GM19324 (cell line): ENCODE results near the gene GDA.

Experiments used
- ATAC-seq: cut with Tn5 transposase; IDR thresholded peaks from one replicate; pipeline ENCODE4 v1.9.1; 2021; ENCODE audit warnings: mild to moderate bottlenecking, moderate library complexity; ENCODE audit not compliant: unreplicated experiment, low FRiP score

Gene GDA

DNA sequence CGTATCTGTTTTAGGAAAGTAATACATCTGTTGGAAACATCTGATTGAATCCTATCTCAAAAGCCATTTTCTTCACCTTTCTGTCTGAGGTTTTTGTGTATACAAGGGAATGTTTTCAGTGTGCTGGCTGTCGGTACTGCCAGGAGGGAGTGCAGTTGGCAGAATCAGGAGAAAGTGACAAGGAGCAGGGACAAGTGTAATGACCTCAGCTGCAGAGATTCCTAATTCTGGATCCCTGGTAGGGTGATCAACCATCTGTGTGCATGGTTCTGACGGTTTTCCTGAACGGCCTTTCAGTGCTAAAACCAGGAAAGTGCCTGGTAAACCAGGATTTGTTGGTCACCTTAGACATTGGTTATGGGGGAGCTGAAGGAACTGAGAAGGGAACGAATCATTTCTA, 1.6 kb upstream of the GDA start:
- no peak for ATAC-seq

DNA sequence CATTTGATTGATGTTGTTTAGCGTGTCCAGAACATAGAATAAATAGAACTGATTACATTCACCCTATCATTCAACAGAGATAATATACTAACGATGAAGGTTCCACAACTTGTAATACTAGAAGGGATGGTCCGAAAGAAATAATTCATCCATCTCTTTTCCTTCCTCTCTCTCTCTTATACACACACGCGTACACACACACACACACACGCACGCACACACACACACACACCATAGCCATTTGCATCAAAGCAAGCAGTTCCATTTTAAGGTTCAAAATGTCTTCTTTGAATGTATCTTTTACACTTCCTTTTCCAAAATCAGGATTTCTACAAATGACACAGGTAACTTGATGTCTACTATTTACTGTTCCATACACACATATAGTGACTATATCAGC, 887 bp downstream of the GDA start:
- no peak for ATAC-seq

- ATAC-seq = no peak
Observed at GRCh38 chr9:72150661-72151060, 1.4 kb downstream of the GDA start.

GRCh38 chr9:72151104-72151503, 1.9 kb downstream of the GDA start:
- ATAC-seq = no peak

DNA sequence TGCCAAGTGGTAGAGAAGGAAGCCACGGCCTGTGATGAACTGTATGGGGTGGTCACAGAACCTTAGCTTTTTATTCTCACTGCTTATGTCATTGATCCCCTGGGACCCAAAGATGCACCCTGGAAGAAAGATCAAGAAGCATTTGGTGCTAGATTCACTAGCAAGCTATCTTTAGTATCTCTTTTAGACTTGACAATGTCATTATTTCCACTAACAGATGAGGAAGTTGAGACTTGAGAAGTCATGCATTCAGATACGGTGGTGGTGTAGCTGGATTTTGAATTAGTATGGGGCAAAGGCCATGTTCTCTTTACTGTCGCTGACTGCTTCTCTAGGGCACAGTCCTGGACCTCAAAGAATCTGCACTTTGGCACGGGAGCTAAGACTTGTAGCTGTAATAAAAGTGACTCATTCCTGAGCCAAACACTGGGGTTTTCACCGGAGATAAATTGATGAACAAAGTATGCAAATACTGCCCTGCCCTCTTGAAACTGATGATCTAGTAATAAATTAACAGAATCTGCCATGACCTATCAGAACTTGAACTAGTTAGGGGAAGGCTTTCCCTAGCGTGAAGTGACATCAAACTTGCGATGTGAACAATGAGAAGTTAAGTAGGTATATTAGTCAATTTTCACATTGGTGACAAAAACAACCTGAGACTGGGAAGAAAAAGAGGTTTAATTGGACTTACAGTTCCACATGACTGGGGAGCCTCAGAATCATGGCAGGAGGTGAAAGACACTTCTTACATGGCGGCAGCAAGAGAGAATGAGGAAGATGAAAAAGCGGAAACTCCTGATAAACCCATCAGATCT, 5.4 kb downstream of the GDA start:
- peak; percentile 86 for ATAC-seq

DNA sequence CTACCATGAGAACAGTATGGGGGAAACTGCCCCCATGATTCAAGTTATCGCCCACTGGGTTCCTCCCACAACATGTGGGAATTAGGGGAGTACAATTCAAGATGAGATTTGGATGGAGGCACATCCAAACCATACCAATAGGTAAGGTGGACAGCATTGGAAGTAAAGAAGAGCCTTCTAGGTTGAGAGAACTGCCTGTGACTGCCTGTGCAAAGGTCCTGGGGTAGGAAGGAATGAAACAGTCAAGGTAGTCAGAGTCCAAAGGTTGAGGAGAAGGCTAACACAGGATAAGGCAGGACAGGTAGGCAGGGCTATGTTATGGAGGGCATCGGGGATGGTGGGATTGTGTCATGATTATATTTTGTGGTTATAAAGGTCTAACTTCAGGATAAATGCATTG, 6.1 kb downstream of the GDA start:
- no peak for ATAC-seq

DNA sequence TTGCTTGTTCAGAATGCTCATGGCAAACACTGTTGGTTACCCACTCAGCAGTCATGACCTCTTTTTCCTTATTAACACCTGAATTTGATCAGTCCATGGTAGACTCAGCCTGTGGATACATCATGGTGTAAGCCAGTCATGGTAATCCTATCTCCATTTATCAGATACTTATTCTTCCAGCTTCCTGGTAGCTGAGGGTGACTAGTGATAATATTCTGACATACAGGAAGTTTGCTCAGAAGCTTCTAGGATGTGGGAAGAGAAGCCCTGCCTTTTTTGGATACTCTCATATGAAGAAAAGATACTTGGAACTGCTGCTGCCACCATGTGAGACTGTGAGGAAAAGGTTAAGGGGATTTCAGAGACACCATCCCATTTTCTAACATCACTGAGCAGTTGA, 7.3 kb downstream of the GDA start:
- ATAC-seq = no peak

DNA sequence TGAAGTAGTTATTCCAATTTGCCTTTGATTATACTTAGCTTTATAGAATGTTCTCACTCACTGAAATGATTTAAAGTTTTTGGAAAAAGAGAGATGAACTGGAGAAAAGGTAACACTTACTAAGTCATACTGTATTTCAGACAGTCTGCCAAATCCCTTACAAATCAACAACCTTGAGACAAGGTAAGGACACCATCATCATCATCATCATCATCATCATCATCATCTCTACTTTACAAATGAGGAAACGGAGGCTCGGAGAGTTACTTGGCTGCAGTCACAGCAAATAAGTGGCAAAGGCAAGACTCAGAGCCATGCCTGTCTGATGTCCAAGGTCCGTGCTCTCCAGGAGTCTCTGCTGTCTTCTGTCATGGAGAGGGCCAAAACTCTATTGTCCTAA, 9.4 kb downstream of the GDA start:
- ATAC-seq = no peak

- ATAC-seq = no peak
Observed at GRCh38 chr9:72160446-72161123, 11.3 kb downstream of the GDA start.

DNA sequence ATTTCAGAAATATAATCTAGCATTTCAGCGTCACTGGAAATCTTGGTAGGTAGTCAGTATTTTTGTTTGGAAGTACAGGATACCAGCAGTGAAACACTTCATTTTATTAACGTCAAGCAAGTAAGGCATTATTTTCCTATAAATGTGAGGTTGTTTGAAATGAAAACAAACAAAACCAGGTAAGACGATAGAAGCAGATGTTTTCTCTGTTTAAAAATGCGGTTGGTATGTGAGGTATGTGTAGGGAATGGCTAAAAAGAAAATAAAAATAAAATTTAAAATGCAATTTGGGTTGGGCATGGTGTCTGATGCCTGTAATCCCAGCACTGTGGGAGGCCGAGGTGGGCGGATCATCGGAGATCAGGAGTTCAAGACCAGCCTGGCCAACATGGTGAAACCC, 16.1 kb downstream of the GDA start:
- ATAC-seq = no peak

DNA sequence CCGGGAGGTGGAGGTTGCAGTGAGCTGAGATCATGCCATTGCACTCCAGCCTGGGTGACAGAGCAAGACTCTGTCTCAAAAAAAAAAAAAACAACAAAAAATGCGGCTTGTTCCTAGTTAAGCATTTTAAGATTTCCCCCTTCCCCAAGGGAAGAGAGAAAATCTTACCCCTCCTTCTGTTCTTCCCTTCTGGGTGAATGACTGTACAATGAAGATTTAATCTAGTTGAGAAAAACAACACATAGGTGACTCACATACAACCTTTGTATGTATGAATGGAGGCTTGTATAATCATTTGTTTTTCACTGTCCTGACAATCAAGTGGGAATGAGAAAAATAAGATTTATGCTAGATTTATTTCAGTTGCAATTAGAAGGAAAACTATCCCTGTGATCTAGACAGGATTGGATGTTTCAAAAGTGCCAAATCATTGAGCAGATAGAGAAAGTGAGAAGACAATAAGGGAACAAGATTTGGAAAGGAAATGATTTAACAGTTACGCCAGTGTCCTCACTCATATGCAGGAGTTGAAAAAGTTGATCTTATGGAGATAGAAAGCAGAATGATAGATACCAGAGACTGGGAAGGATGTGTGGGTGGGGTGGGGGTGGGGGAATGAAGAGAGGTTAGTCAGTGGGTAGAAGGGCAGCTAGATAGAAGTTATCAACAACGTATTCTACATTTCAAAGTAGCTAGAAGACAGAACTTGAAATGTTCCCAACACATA, 16.7 kb downstream of the GDA start:
- no peak for ATAC-seq

GRCh38 chr9:72168075-72168474, 18.8 kb downstream of the GDA start:
- ATAC-seq = no peak

- no peak for ATAC-seq
Observed at GRCh38 chr9:72169178-72169577, 19.9 kb downstream of the GDA start.

DNA sequence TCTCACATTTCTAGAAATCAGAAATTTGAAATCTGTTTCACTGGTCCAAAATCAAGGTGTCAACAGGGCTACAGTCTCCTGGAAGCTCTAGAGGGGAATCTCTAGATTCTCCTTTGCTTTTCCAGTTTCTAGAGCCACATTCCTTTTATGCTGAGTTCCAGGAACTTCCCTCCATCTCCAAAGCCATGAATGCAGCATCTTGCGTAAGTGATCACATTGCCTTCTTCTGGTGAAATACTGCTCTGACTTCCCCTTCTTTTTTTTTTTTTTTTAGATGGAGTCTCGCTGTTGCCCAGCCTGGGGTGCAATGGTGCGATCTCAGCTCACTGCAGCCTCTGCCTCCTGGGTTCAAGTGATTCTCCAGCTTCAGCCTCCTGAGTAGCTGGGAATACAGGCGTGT, 23.8 kb downstream of the GDA start:
- no peak for ATAC-seq

- ATAC-seq = no peak
Observed at GRCh38 chr9:72185561-72185960, 36.3 kb downstream of the GDA start.

- no peak for ATAC-seq
Observed at GRCh38 chr9:72187121-72187695, 38.0 kb downstream of the GDA start.

- no peak for ATAC-seq
Observed at GRCh38 chr9:72188232-72188631, 39.0 kb downstream of the GDA start.

- ATAC-seq = peak; percentile 87
Observed at GRCh38 chr9:72193478-72193881, 44.2 kb downstream of the GDA start.

- no peak for ATAC-seq
Observed at GRCh38 chr9:72199238-72199637, 50.0 kb downstream of the GDA start.

- no peak for ATAC-seq
Observed at GRCh38 chr9:72200452-72200851, 51.2 kb downstream of the GDA start.

- no peak for ATAC-seq
Observed at GRCh38 chr9:72202009-72202408, 52.8 kb downstream of the GDA start.
